H9 (cell line): Measurements from ENCODE around the gene PIPOX. TPM values are rescaled to one million over a fixed set of nuclear protein-coding genes. Genes with fewer than 3 reads are reported as not detected.

Experiments
- DNase-seq: peaks from one replicate; pipeline ENCODE4 v3.0.0-alpha.2; 2017
- H2AFZ ChIP-seq: one replicate; pipeline ENCODE4 v1.6.1; 2013; ENCODE audit warnings: mild to moderate bottlenecking, low read length, control low read depth, moderate library complexity
- H2AK5ac ChIP-seq: 2 replicates; pipeline ENCODE4 v1.6.1; 2013; ENCODE audit warnings: low read length, control low read depth, mixed read lengths; ENCODE audit not compliant: insufficient read length
- H2BK120ac ChIP-seq: one replicate; pipeline ENCODE4 v1.6.1; 2013; ENCODE audit warnings: low read depth, mild to moderate bottlenecking, low read length, control low read depth, inconsistent platforms; ENCODE audit not compliant: poor library complexity, severe bottlenecking
- H2BK12ac ChIP-seq: 2 replicates; pipeline ENCODE4 v1.6.1; 2013; ENCODE audit warnings: low read length, control low read depth, mixed read lengths, low read depth; ENCODE audit not compliant: insufficient read length
- H2BK15ac ChIP-seq: 2 replicates; pipeline ENCODE4 v1.6.1; 2013; ENCODE audit warnings: low read depth, low read length, control low read depth
- H2BK20ac ChIP-seq: one replicate; pipeline ENCODE4 v1.6.1; 2013; ENCODE audit warnings: low read depth, mild to moderate bottlenecking, low read length, control low read depth, inconsistent platforms; ENCODE audit not compliant: poor library complexity, severe bottlenecking
- H2BK5ac ChIP-seq: 2 replicates; pipeline ENCODE4 v1.6.1; 2013; ENCODE audit warnings: low read length, control low read depth, mixed read lengths; ENCODE audit not compliant: insufficient read length
- H3K14ac ChIP-seq: 2 replicates; pipeline ENCODE4 v1.6.1; 2013; ENCODE audit warnings: low read length, control low read depth; ENCODE audit not compliant: insufficient read depth
- H3K18ac ChIP-seq: 2 replicates; pipeline ENCODE4 v1.6.1; 2013; ENCODE audit warnings: low read depth, mild to moderate bottlenecking, mixed read lengths, low read length, control low read depth; ENCODE audit not compliant: insufficient read length
- H3K23ac ChIP-seq: 2 replicates; pipeline ENCODE4 v1.6.1; 2013; ENCODE audit warnings: low read length, control low read depth, mixed read lengths, low read depth; ENCODE audit not compliant: insufficient read length
- H3K23me2 ChIP-seq: 2 replicates; pipeline ENCODE4 v1.6.1; 2013; ENCODE audit warnings: low read depth, mild to moderate bottlenecking, mixed read lengths, low read length, control low read depth; ENCODE audit not compliant: insufficient read length, poor library complexity, severe bottlenecking
- H3K27ac ChIP-seq: 2 replicates; pipeline ENCODE4 v1.5.1; 2013; ENCODE audit warnings: low read length, control low read depth, mixed read lengths, low read depth; ENCODE audit not compliant: insufficient read length
- H3K27me3 ChIP-seq: 2 replicates; pipeline ENCODE4 v1.6.1; 2013; ENCODE audit warnings: low read length, control low read depth, inconsistent platforms; ENCODE audit not compliant: insufficient read depth
- H3K4ac ChIP-seq: 2 replicates; pipeline ENCODE4 v1.6.1; 2013; ENCODE audit warnings: low read depth, mild to moderate bottlenecking, control low read depth, inconsistent platforms, low read length, moderate library complexity
- H3K4me1 ChIP-seq: 2 replicates; pipeline ENCODE4 v1.6.1; 2013; ENCODE audit warnings: low read length, control low read depth, inconsistent platforms; ENCODE audit not compliant: insufficient read depth
- H3K4me2 ChIP-seq: 2 replicates; pipeline ENCODE4 v1.6.1; 2013; ENCODE audit warnings: low read length, control low read depth, mixed read lengths; ENCODE audit not compliant: insufficient read length, insufficient read depth
- H3K56ac ChIP-seq: 2 replicates; pipeline ENCODE4 v1.6.1; 2013; ENCODE audit warnings: low read depth, mild to moderate bottlenecking, mixed read lengths, low read length, control low read depth; ENCODE audit not compliant: insufficient read length
- H3K79me1 ChIP-seq: 2 replicates; pipeline ENCODE4 v1.6.1; 2013; ENCODE audit warnings: low read depth, mild to moderate bottlenecking, moderate library complexity, low read length, control low read depth, inconsistent platforms; ENCODE audit not compliant: insufficient read depth, poor library complexity, severe bottlenecking
- H3K79me2 ChIP-seq: 2 replicates; pipeline ENCODE4 v1.6.1; 2013; ENCODE audit warnings: low read length, control low read depth, inconsistent platforms; ENCODE audit not compliant: insufficient read depth
- H3K9ac ChIP-seq: 2 replicates; pipeline ENCODE4 v1.6.1; 2013; ENCODE audit warnings: low read length, control low read depth, mixed read lengths; ENCODE audit not compliant: insufficient read length; ENCODE audit errors: extremely low read depth
- H3K9me3 ChIP-seq: one replicate; pipeline ENCODE4 v1.6.1; 2013; ENCODE audit warnings: low read depth, low read length, inconsistent platforms; ENCODE audit not compliant: control insufficient read depth
- H3T11ph ChIP-seq: one replicate; pipeline ENCODE4 v1.6.1; 2013; ENCODE audit warnings: mild to moderate bottlenecking, low read length, control low read depth, inconsistent platforms
- H4K20me1 ChIP-seq: one replicate; pipeline ENCODE4 v1.6.1; 2013; ENCODE audit not compliant: control insufficient read depth, insufficient read length, insufficient read depth
- H4K5ac ChIP-seq: 2 replicates; pipeline ENCODE4 v1.6.1; 2013; ENCODE audit warnings: low read depth, mild to moderate bottlenecking, mixed read lengths, low read length, control low read depth; ENCODE audit not compliant: insufficient read length
- H4K8ac ChIP-seq: replicated peaks from 2 replicates; pipeline ENCODE4 v1.6.1; 2013; ENCODE audit warnings: low read length, control low read depth, mixed read lengths, low read depth; ENCODE audit not compliant: insufficient read length
- H4K91ac ChIP-seq: 2 replicates; pipeline ENCODE4 v1.6.1; 2013; ENCODE audit warnings: low read depth, mild to moderate bottlenecking, moderate library complexity, mixed read lengths, low read length, control low read depth; ENCODE audit not compliant: insufficient read length
- H3K27ac Mint-ChIP-seq, 3 experiments: 2 replicates in 2 of 3; 3 replicates in 1 of 3; pipeline ENCODE4 v1.8.0; 2020 to 2021; ENCODE audit warnings: mixed read lengths in 3 of 3, mild to moderate bottlenecking in 1 of 3, moderate library complexity in 1 of 3
- H3K27me3 Mint-ChIP-seq: 2 replicates; pipeline ENCODE4 v1.8.0; 2021; ENCODE audit warnings: low read depth, mild to moderate bottlenecking, moderate library complexity, mixed read lengths
- H3K36me3 Mint-ChIP-seq, 3 experiments: 2 replicates in 2 of 3; 3 replicates in 1 of 3; pipeline ENCODE4 v1.8.0; 2020 to 2021; ENCODE audit warnings: low read depth in 3 of 3, mixed read lengths in 3 of 3; ENCODE audit not compliant: insufficient read depth in 1 of 3
- H3K4me1 Mint-ChIP-seq, 2 experiments: 2 replicates each; pipeline ENCODE4 v1.8.0; 2020; ENCODE audit warnings: mixed read lengths in 2 of 2
- H3K4me3 Mint-ChIP-seq, 2 experiments: 2 replicates in 1 of 2; 3 replicates in 1 of 2; pipeline ENCODE4 v1.8.0; 2020 to 2021; ENCODE audit warnings: mild to moderate bottlenecking in 2 of 2, mixed read lengths in 2 of 2, moderate library complexity in 1 of 2
- H3K9me3 Mint-ChIP-seq, 2 experiments: 2 replicates in 1 of 2; 3 replicates in 1 of 2; pipeline ENCODE4 v1.8.0; 2020; ENCODE audit warnings: mild to moderate bottlenecking in 2 of 2, mixed read lengths in 2 of 2, moderate library complexity in 1 of 2
- CTCF ChIP-seq: fragments of 200-600 bp; sonication (generic); conservative IDR thresholded peaks from 3 replicates; pipeline ENCODE4 v1.8.0; 2021; ENCODE audit warnings: antibody characterized with exemption, mild to moderate bottlenecking
- WGBS: extraction: QIAGEN DNeasy Blood & Tissue Kit; methylation state at CpG from one replicate; pipeline ENCODE4 v1.1.7; 2013; ENCODE audit warnings: missing lambda C conversion rate, low lambda C conversion rate, mixed read lengths; ENCODE audit not compliant: insufficient read length; ENCODE audit errors: extremely low coverage; 5-methylcytosine and 5-hydroxymethylcytosine counted together
- total RNA-seq: library from RNA; stranded (reverse); gene quantifications from 2 replicates; pipeline ENCODE4 v1.2.1, GENCODE V29; 2021

The PIPOX gene
- total RNA-seq, 1 experiment from 2014 or later: 30.1 TPM

GRCh38 chr17:29007456-29007855 is 35.5 kb upstream of the PIPOX start:
- H3K4me2 ChIP-seq: no peak overlapping the region
- H3K4me1 Mint-ChIP-seq: peaks cover 71 to 73% of the 10 kb centered on the region in 2 experiments

More at GRCh38 chr17:29007456-29007855, 35.5 kb upstream of the PIPOX start:
- no peak overlapping the region for H2BK20ac ChIP-seq
- H3K27ac Mint-ChIP-seq: no peak overlapping the region
- no CpG with 5 or more reads among the region's 2 CpGs for WGBS
- H3K9me3 Mint-ChIP-seq: no peaks in the 10 kb centered on the region; a peak in 1 of 5 replicates
- no peak overlapping the region for H3K18ac ChIP-seq
- no peak overlapping the region for H2BK5ac ChIP-seq
- H3K9me3 ChIP-seq: no peaks in the 10 kb centered on the region
- no peak for TF ChIP-seq CTCF
- peaks cover 47% of the 10 kb centered on the region for H3K27me3 Mint-ChIP-seq
- H2BK15ac ChIP-seq: no peak overlapping the region
- no peak overlapping the region for H2AFZ ChIP-seq
- H3K23ac ChIP-seq: no peak overlapping the region
- no peak overlapping the region for H3K56ac ChIP-seq
- no peaks in the 10 kb centered on the region for H3K36me3 Mint-ChIP-seq
- no peak overlapping the region for H4K8ac ChIP-seq
- H3K27me3 ChIP-seq: peaks cover 10% of the 10 kb centered on the region; the same call in 1 of the 2 replicates
- no peak overlapping the region; the same call in 1 of the 2 replicates for H3K14ac ChIP-seq
- H2AK5ac ChIP-seq: no peak overlapping the region
- peaks cover 24% of the 10 kb centered on the region for H3K4me1 ChIP-seq
- DNase-seq: no peak
- no peaks in the 10 kb centered on the region for H3K79me2 ChIP-seq
- H4K91ac ChIP-seq: no peak overlapping the region
- H3K23me2 ChIP-seq: peaks cover 9% of the 10 kb centered on the region
- H4K5ac ChIP-seq: no peak overlapping the region
- no peaks in the 10 kb centered on the region for H3K79me1 ChIP-seq
- no peak overlapping the region for H3K9ac ChIP-seq
- H2BK12ac ChIP-seq: no peak overlapping the region
- no peak overlapping the region for H3K4ac ChIP-seq
- H3K4me3 Mint-ChIP-seq: no peak overlapping the region; a peak in 1 of 5 replicates
- H3T11ph ChIP-seq: no peak overlapping the region
- H4K20me1 ChIP-seq: no peaks in the 10 kb centered on the region
- H2BK120ac ChIP-seq: no peak overlapping the region
- no peak overlapping the region for H3K27ac ChIP-seq
